Ishikawa (cell line): Measurements from ENCODE around the gene MYH6.

Experiments
- CREB1 ChIP-seq: IDR thresholded peaks from 2 replicates; pipeline ENCODE4 v1.6.1; 2012; ENCODE audit warnings: low read depth
- EP300 ChIP-seq: IDR thresholded peaks from 2 replicates; pipeline ENCODE4 v1.6.1; 2012; ENCODE audit warnings: borderline replicate concordance
- NFIC ChIP-seq: IDR thresholded peaks from 2 replicates; pipeline ENCODE4 v1.6.1; 2012
- TAF1 ChIP-seq: IDR thresholded peaks from 2 replicates; pipeline ENCODE4 v1.6.1; 2012; ENCODE audit warnings: low read depth, mild to moderate bottlenecking
- TF ChIP-seq, protein P1 (sequence below): IDR thresholded peaks from 2 replicates; pipeline ENCODE4 v1.6.1; 2012

GRCh38 chr14:23435543-23436326 is 27.7 kb upstream of the MYH6 start, which contains the start of gene MYH7:
- TF ChIP-seq, protein P1, sequence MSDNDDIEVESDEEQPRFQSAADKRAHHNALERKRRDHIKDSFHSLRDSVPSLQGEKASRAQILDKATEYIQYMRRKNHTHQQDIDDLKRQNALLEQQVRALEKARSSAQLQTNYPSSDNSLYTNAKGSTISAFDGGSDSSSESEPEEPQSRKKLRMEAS, result no peak
- TF ChIP-seq EP300, result no peak
- no peak for TF ChIP-seq CREB1
- no peak for TF ChIP-seq TAF1
- TF ChIP-seq NFIC, result no peak
